GM12878 (cell line): ENCODE data around the gene ADK. TPM values are rescaled to one million over a fixed set of nuclear protein-coding genes. Genes with fewer than 3 reads are reported as not detected.

Experiments
- BACH1 ChIP-seq: fragments of 450-650 bp; IDR thresholded peaks from 2 replicates; pipeline ENCODE4 v1.6.1; 2017; ENCODE audit warnings: mild to moderate bottlenecking, borderline replicate concordance
- BCL3 ChIP-seq: IDR thresholded peaks from 2 replicates; pipeline ENCODE4 v1.6.1; 2011; ENCODE audit warnings: borderline replicate concordance, low read depth, mild to moderate bottlenecking, moderate library complexity, low read length; ENCODE audit not compliant: insufficient read depth, poor library complexity, severe bottlenecking
- CREM ChIP-seq: IDR thresholded peaks from 2 replicates; pipeline ENCODE4 v1.6.1; 2014; ENCODE audit warnings: antibody characterized with exemption, low read depth
- ELK1 ChIP-seq: IDR thresholded peaks from 2 replicates; pipeline ENCODE4 v1.6.1; 2012; ENCODE audit warnings: low read depth, low read length, improper control_type of control experiment
- NFXL1 ChIP-seq: fragments of 450-650 bp; IDR thresholded peaks from 2 replicates; pipeline ENCODE4 v1.6.1; 2017; ENCODE audit warnings: antibody characterized with exemption, mild to moderate bottlenecking, borderline replicate concordance
- NFYA ChIP-seq: IDR thresholded peaks from 2 replicates; pipeline ENCODE4 v1.6.1; 2011; ENCODE audit warnings: low read depth, mild to moderate bottlenecking, low read length, improper control_type of control experiment, borderline replicate concordance
- NKRF ChIP-seq: fragments of 450-650 bp; conservative IDR thresholded peaks from 2 replicates; pipeline ENCODE4 v1.6.1; 2017; ENCODE audit warnings: mild to moderate bottlenecking, moderate library complexity
- RAD21 ChIP-seq: IDR thresholded peaks from 2 replicates; pipeline ENCODE4 v1.6.1; 2011; ENCODE audit warnings: mild to moderate bottlenecking, low read depth, low read length, moderate library complexity; ENCODE audit not compliant: insufficient read depth
- RCOR1 ChIP-seq: conservative IDR thresholded peaks from 2 replicates; pipeline ENCODE4 v1.6.1; 2012; ENCODE audit warnings: low read depth, low read length, improper control_type of control experiment
- SP1 ChIP-seq: IDR thresholded peaks from one replicate; pipeline ENCODE4 v1.6.1; 2011; ENCODE audit warnings: low read depth, low read length
- STAT3 ChIP-seq: IDR thresholded peaks from 2 replicates; pipeline ENCODE4 v1.6.1; 2011; ENCODE audit warnings: low read depth, low read length, improper control_type of control experiment
- ZBTB4 ChIP-seq: fragments of 450-650 bp; formaldehyde crosslinking; IDR thresholded peaks from 2 replicates; pipeline ENCODE4 v1.4.0; 2022; ENCODE audit warnings: mild to moderate bottlenecking, moderate library complexity
- ZNF687 ChIP-seq: fragments of 450-650 bp; IDR thresholded peaks from 2 replicates; pipeline ENCODE4 v1.6.1; 2017; ENCODE audit warnings: mild to moderate bottlenecking, moderate library complexity
- polyA plus RNA-seq, 11 experiments: library from polyadenylated mRNA; depleted of rRNA in 4 of 11; unstranded in 6 of 11; stranded (reverse) in 5 of 11; fragments of >200 nt; fragmentation: Nextera tagmentation in 4 of 11; fragmentation: Illumina TruSeq in 1 of 11; extraction: Ambion mirVana in 4 of 11; extraction: Trizol in 1 of 11; gene quantifications; 1 replicate in 1 of 11; 2 replicates in 10 of 11; pipeline versions ENCODE4 v1.2.1 to v1.2.3, GENCODE V29; 2011 to 2016; ENCODE audit warnings: inconsistent platforms in 2 of 11, missing spikeins in 2 of 11, low read depth in 1 of 11
- total RNA-seq, 4 experiments: library from RNA; depleted of rRNA in 3 of 4; stranded (reverse); fragments of >200 nt in 3 of 4; fragmentation: Illumina TruSeq in 1 of 4; extraction: Trizol in 1 of 4; gene quantifications; 2 replicates each; pipeline versions ENCODE4 v1.2.1 to v1.2.3, GENCODE V29; 2013 to 2021

Gene ADK
- total and polyA plus RNA-seq, 10 of the 15 experiments (the other 5 are each of a cell fraction or from before 2014, with no cell fraction given), result 42.0 to 151 (median 81.6) TPM

GRCh38 chr10:74150990-74151878 lies at the start of gene ADK (continued):
- TF ChIP-seq NFYA, result no peak
- TF ChIP-seq ZBTB4, result no peak
- TF ChIP-seq BCL3, result peak; percentile 13
- no peak for TF ChIP-seq STAT3
- TF ChIP-seq NFXL1, result no peak
- no peak for TF ChIP-seq SP1
- peak; percentile 89 for TF ChIP-seq NKRF
- no peak; the same call in 1 of the 2 replicates for TF ChIP-seq ZNF687
- no peak for TF ChIP-seq CREM
- peak; percentile 21; the same call in 1 of the 2 replicates for TF ChIP-seq RAD21
- TF ChIP-seq ELK1, result no peak
- TF ChIP-seq BACH1, result peak; percentile 71; the same call in 1 of the 2 replicates
- TF ChIP-seq RCOR1, result no peak
